Effector CD4-positive, alpha-beta T cell (primary cell): ENCODE measurements around the gene TM9SF3.
"Not testable (repeated sequence)": the region's sequence is repeated elsewhere in the genome, so short reads cannot be mapped to it uniquely, and the experiment has no call there.

Experiments used
- DNase-seq: peaks from one replicate; pipeline ENCODE4 v3.0.0-alpha.2; 2020

Gene TM9SF3

GRCh38 chr10:96565774-96566173 is 21.0 kb downstream of the TM9SF3 start:
- no peak for DNase-seq

- no peak for DNase-seq
Measured at GRCh38 chr10:96560966-96561887, 25.6 kb downstream of the TM9SF3 start.

GRCh38 chr10:96560489-96560888 is 26.3 kb downstream of the TM9SF3 start:
- no peak for DNase-seq

GRCh38 chr10:96556003-96556402 is 30.8 kb downstream of the TM9SF3 start:
- DNase-seq = no peak

GRCh38 chr10:96555330-96555729 is 31.5 kb downstream of the TM9SF3 start:
- no peak for DNase-seq

- no peak for DNase-seq
Measured at GRCh38 chr10:96548589-96548988, 38.2 kb downstream of the TM9SF3 start.

- DNase-seq = not testable (repeated sequence)
Measured at GRCh38 chr10:96545558-96545957, 41.3 kb downstream of the TM9SF3 start.

GRCh38 chr10:96541921-96542320 is 44.9 kb downstream of the TM9SF3 start:
- DNase-seq = no peak

- DNase-seq = no peak
Measured at GRCh38 chr10:96540240-96540639, 46.6 kb downstream of the TM9SF3 start.

GRCh38 chr10:96538683-96539082 is 48.1 kb downstream of the TM9SF3 start:
- DNase-seq = no peak

- no peak for DNase-seq
Measured at GRCh38 chr10:96536129-96536528, 50.7 kb downstream of the TM9SF3 start.

GRCh38 chr10:96532523-96532922 is 54.3 kb downstream of the TM9SF3 start:
- DNase-seq = no peak

- DNase-seq = no peak
Measured at GRCh38 chr10:96529634-96530279, 57.1 kb downstream of the TM9SF3 start.

GRCh38 chr10:96524741-96525140 is 62.1 kb downstream of the TM9SF3 start:
- no peak for DNase-seq

- DNase-seq = no peak
Measured at GRCh38 chr10:96517284-96517683, 69.5 kb downstream of the TM9SF3 start.

GRCh38 chr10:96516337-96516736 is 70.5 kb downstream of the TM9SF3 start:
- no peak for DNase-seq

GRCh38 chr10:96513698-96514561 is 72.9 kb downstream of the TM9SF3 start, which contains the start of gene TLL2:
TSS of gene TLL2 (minus strand) at chr10:96513926. CDS start at chr10:96513685, 241 bp downstream.
- DNase-seq = peak; percentile 31

- DNase-seq = peak; percentile 37
Measured at GRCh38 chr10:96513305-96513697, 73.5 kb downstream of the TM9SF3 start.

- DNase-seq = no peak
Measured at GRCh38 chr10:96512524-96513304, 74.1 kb downstream of the TM9SF3 start.

- no peak for DNase-seq
Measured at GRCh38 chr10:96511044-96511945, 75.5 kb downstream of the TM9SF3 start.

- no peak for DNase-seq
Measured at GRCh38 chr10:96509017-96509641, 77.7 kb downstream of the TM9SF3 start.
